Stimulated activated CD8-positive, alpha-beta memory T cell treated with anti-CD3 and anti-CD28 coated beads, Interleukin-12 subunit alpha, Interleukin-12 subunit beta, amount 100 ng/mL, for 24 hours (primary cell): ENCODE results near the gene XPNPEP1.

ENCODE experiments used
- DNase-seq: peaks from one replicate; pipeline ENCODE4 v3.0.0-alpha.2; 2020; ENCODE audit errors: extremely low read depth

The XPNPEP1 gene

GRCh38 chr10:109893386-109893785, 29.9 kb downstream of the XPNPEP1 start:
- no peak for DNase-seq

GRCh38 chr10:109892931-109893330, 30.4 kb downstream of the XPNPEP1 start:
- no peak for DNase-seq

GRCh38 chr10:109892117-109892516, 31.2 kb downstream of the XPNPEP1 start:
- DNase-seq = no peak

GRCh38 chr10:109891105-109891504, 32.2 kb downstream of the XPNPEP1 start:
- DNase-seq = no peak

GRCh38 chr10:109889867-109890266, 33.4 kb downstream of the XPNPEP1 start:
- no peak for DNase-seq

GRCh38 chr10:109887776-109888175, 35.5 kb downstream of the XPNPEP1 start:
- no peak for DNase-seq

GRCh38 chr10:109887243-109887642, 36.1 kb downstream of the XPNPEP1 start:
- DNase-seq = no peak

GRCh38 chr10:109886781-109887140, 36.5 kb downstream of the XPNPEP1 start:
- DNase-seq = no peak

- DNase-seq = no peak
These were observed 37.1 kb downstream of the XPNPEP1 start for GRCh38 chr10:109886037-109886780.

GRCh38 chr10:109883859-109884771, 39.2 kb downstream of the XPNPEP1 start:
- DNase-seq = peak; percentile 7

GRCh38 chr10:109882251-109883057, 40.9 kb downstream of the XPNPEP1 start:
- DNase-seq = no peak

- DNase-seq = no peak
These were observed 41.6 kb downstream of the XPNPEP1 start for GRCh38 chr10:109881769-109882057.

- no peak for DNase-seq
These were observed 42.2 kb downstream of the XPNPEP1 start for GRCh38 chr10:109880886-109881768.

- no peak for DNase-seq
These were observed 45.8 kb downstream of the XPNPEP1 start for GRCh38 chr10:109877546-109877945.

GRCh38 chr10:109875828-109876821, 47.2 kb downstream of the XPNPEP1 start:
- no peak for DNase-seq

GRCh38 chr10:109875151-109875568, 48.2 kb downstream of the XPNPEP1 start:
- no peak for DNase-seq

- no peak for DNase-seq
These were observed 51.8 kb downstream of the XPNPEP1 start for GRCh38 chr10:109871476-109871875.

- DNase-seq = no peak
These were observed 56.2 kb downstream of the XPNPEP1 start for GRCh38 chr10:109866995-109867635.

- no peak for DNase-seq
These were observed 56.9 kb downstream of the XPNPEP1 start for GRCh38 chr10:109866168-109866994.
